Measurements from ENCODE around the gene MYEF2.

Gene MYEF2

DNA sequence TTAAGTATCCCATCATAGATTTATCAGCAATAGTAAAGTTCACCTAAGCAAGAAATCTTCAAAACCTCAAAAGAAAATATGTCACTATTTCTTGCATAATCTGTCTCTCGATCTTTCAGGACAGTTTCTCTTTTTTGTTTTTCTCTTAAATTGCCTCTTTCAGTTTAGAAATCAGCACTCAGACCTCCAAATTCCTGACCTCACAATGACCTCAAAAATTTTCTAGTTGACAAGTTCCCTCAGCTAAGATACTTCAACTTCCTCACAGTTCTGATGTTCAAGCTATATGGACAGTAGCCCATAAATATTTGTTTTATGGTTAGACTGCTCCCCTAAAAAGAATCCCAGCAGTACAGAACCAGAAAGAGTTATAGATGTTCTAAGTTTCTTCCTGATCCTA is 33.2 kb downstream of the MYEF2 start:
- no peak for DNase-seq (ENCODE audit: low spot score)

DNA sequence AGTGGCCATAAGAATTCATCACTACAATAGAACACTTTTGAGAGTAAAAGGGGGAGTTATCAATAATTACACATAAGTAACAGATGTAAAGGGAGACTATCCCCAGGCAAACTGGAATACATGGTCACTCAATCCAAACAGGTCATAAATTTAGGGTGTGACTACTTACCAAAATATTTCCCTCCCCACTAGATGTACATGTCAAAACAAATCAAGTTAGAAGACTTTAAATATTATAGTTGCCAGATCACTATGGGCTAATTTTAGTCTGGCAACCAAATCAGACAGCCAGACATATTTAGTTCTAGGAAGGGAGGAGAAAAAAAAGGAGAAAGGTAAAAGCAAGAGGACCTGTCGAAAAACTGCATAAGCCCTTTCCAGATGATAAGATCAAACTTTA is 34.2 kb downstream of the MYEF2 start:
- no peak for DNase-seq (ENCODE audit: low spot score)

DNA sequence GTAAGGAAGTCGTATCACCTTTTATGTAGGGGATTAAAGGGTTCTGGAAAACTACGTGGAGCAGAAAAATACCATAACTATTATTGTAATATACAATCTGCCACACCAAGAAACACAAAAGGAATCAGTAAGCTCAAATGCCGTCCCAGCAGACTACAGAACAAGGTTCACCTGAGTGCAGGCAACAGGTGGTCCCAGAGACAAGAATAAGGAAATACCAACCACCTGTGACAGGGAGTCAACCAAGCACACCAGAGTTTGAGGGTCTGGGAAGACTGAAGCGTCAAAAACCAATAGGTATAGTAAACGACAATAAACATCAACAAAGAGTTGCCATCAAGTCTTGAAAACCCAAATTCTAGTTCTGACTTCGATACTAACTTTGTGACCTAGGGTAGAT is 45.2 kb downstream of the MYEF2 start:
- DNase-seq (ENCODE audit: low spot score), result no peak

DNA sequence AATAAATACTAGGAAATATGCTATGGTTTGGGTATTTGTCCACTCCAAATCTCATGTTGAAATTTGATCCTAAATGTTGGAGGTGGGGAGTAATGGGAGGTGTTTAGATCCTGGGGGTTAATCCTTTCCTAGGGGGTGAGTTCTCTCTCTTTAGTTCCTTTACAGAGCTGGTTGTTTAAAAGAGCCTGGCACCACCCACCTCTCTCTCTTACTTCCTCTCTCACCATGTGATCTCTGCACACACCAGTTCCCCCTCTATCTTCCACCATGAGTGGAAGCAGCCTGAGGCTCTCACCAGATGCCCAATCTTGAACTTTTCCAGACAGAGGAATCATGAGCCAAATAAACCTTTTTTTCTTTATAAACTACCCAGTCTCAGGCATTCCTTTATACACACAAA is 46.8 kb downstream of the MYEF2 start:
- DNase-seq (ENCODE audit: low spot score), result no peak

DNA sequence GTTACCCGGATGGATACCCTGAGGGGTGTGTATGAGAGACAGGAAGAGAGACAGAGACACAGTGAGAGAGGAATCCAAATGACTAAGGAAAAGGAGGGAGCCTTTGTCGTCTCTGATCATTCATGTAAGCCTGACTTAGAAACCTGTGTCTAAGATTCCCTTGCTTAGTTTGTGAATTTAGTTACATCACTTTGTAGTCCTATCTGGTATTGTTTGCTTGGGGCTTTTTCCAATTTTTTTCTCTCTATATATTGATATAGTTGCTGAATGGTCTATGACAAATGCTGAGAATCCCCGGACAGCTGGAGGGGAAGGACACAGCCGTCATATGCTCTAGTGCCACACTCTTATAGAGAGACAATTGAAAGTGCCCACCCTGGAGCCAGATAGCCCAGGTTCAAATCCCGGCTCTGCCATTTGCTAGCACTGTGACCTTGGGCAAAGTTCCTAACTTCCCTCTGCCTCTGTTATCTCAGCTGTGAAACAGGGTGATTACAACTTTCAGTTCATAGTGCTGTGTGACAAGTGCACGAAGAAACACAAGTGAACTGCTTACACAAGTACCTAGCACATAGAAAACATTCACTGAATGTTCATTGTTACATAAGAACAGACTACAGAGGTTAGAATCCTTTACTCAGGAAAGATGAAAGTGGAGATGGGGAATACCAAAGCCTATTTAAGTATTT is 51.3 kb downstream of the MYEF2 start:
- no peak for DNase-seq (ENCODE audit: low spot score)

DNA sequence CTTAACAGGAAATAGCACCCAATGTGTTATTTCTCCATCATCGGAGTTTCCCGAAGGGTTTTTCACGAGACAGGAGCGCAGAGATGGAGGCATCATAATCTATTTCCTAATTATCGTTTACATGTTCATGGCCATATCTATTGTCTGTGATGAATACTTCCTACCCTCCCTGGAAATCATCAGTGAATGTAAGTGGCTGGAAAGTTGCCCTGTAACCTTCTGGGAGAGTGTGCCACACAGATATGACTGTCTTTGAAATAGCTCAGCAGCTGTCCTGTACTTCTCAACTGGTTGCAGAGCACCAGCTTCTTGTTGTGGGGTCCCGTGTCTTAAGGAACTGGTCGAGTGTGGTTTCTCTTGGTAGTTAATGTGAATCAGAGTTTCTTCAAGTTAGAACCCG is 56.2 kb downstream of the MYEF2 start:
- DNase-seq (ENCODE audit: low spot score), result no peak

DNA sequence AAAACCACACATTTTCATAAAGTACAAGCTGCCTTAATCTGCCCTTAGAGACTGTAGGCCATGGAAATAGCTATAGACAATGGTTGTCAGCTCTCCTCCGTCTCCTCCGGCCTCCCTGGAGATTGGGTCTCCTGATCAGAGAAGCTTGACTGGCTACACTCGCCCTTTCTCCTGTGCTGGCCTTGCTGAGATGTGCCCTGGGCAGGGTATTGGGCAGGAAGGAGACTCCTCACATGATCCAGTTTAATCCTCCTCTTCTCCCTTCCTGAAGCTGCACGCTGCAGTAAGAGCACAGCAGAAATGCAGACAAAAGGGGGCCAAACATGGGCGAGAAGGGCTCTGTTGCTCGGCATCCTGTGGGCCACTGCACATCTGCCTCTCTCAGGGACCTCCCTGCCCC is 57.4 kb downstream of the MYEF2 start, which contains the start of gene SLC24A5:
Gene SLC24A5 (plus strand): TSS at position 246 of the 400 bp plus-strand sequence. CDS start 55 bp downstream, at position 301.
- DNase-seq (ENCODE audit: low spot score), result no peak

DNA sequence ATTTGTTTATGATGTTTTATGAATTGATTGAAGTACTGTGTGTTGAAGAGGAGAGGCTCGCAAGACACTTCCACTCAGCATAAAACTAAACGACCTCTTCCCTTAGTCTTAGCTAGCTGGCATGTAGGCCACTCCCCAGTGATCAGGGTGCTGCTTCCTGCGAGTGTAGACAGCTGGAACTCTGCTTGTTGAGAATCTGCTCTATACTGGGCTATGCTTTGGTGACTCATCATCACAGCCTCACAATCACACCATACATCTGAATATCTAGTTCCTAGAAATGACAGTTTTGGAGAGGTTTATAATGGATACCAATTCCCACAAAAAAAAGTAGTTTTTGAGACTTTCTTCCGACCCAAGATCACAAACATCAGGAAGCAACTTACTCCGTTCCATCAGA is 58.8 kb downstream of the MYEF2 start:
- DNase-seq (ENCODE audit: low spot score), result no peak

DNA sequence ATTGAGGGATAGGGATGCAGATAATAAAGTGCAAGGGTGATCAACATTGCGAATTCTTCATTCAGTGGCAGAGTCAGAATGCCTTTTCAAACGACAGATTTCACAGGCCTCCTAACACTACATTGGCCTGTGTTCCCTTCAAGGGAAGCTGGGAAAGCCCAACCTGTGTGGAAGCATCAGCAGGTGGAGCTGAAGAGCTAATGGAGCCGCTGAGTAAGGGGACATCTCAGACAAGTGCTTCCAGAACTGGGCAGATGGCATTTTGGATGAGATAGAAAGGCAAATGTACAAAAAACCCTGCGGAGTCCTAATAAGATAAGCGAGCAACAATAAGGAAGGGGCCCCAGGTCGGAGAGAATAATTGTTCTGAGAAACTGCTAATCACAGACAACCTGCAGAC is 65.9 kb downstream of the MYEF2 start:
- no peak for DNase-seq (ENCODE audit: low spot score)

DNA sequence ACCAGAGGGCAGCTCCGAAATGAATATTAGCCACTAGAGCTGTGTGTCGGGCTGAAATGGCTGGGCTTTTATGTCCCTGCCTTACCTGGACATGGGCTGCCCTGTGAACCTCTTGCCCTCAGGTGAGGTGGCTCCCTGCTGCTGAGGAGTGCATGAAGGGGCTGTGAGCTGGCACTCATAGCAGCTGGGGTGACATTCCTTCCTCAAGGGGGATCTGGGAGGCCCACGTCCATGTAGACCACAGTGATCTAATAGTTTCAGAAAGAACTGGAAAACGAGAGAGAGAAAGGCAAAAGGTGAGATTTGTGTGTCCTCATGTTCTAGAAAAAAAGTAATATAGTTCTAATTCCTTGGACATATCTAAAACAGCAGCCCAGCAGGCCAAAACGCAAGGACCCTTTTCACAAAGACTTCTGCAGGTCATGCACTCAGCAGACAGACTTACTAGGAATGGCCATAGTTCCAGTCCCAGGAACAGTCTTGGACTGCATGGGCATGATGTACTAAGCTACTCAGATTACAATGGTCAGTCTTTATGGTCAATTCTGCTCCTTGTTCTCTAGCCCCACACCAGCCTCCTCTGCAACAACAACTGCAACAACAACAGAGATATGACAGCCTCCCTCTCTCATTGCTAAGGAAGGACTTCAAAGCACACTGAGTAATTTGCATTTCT is 68.1 kb downstream of the MYEF2 start:
- no peak for DNase-seq (ENCODE audit: low spot score)

DNA sequence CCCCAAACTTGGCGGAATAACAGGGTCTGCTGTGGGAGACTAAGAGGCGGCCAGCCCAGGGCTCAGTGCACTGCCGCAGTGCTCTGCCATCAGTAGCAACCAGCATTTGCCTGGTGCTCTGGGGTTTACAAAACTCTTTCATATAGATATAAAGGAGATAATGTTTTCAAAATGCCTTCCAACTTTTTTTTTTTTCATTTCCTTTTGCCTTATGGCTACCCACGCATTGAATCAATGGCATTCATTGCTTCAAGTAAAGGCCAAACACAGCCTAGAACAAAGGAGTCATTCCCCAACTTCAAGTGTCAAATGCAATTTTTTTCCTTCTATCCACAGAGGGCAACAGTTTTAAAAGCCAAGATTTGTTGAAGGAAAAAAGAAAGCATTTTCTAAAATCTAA is 68.9 kb downstream of the MYEF2 start:
- no peak for DNase-seq (ENCODE audit: low spot score)

DNA sequence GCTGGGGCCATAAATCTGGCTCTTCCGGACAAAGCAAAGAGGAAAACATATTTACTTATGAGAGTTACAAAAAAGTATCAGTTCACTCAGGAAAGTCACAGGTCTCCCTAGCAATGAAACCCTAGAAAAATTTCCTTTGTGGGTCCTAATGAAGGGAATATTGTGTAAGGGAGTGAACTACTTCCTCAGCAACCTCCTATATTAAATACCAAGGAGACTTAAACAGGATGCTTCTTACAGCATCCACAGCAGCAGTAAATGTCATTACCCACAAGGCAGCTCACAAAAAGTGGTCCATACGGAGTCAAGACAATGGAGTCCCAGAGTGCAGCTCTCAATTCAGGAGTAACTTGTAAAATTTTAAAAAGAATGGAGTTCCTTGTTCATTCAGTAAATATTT is 72.2 kb downstream of the MYEF2 start:
- no peak for DNase-seq (ENCODE audit: low spot score)

DNA sequence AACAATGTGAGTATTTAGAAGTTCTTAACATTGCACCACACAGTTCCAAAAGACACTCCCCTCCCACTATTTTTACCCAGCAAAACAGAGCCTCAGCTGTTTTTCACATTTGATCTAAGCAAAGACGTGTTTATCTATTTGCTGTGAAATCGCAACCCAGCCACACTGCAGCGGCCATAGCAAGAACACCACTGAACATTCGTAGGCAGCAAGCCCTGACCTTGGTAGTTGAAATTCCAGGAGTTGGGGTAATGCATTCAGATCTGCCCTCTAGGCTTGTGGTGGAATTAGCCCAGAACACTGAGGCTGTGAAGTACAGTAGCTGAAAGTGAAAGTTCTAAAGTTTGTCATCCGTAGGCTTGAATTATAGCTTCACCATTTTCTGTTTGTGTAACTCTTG is 74.4 kb downstream of the MYEF2 start:
- DNase-seq (ENCODE audit: low spot score), result no peak

DNA sequence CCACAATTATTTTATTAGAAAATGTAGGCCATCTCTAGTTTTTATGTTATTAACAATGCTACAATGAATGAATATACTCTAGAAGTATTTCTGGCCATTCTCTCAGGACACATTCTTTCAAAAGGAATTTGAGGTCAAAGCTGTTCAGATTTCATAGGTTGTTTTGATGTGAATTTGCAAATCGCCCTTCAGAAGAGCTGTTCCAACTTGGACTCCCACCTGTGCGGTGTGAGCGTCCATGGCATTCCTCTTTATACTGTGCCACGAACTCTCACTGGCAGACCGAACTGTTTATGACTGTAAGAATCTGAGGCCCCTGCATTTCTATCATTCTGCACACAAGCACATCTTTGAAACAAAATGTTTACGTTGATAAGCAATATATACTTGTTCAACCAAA is 75.9 kb downstream of the MYEF2 start:
- no peak for DNase-seq (ENCODE audit: low spot score)

DNA sequence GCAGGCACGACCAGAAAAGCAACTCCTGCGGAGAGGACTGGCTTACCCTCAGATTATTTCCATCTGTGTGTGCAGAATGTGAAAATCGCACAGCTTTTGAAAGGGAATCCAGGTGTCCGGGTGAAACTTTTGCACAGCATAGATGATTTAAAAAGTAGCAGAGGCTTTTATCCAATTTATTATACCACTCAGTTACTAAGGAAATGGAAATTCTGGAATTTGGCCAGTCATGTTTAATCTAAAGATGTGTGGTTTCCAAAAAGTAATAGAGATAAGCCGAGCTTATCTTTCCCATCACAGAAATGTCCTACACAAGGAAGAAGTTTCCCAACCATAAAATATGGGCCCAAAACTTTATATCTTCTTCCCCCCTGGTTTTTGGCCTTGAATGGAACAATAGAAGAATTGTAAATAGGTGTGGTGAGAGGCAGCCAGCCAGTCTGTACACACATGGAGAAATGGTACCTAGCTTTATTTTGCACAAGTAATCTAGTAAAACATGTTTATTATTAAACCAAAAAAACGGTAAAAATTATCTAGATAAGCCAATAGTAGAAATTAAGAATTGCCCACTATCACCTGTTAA is 76.6 kb downstream of the MYEF2 start:
- DNase-seq (ENCODE audit: low spot score), result no peak

DNA sequence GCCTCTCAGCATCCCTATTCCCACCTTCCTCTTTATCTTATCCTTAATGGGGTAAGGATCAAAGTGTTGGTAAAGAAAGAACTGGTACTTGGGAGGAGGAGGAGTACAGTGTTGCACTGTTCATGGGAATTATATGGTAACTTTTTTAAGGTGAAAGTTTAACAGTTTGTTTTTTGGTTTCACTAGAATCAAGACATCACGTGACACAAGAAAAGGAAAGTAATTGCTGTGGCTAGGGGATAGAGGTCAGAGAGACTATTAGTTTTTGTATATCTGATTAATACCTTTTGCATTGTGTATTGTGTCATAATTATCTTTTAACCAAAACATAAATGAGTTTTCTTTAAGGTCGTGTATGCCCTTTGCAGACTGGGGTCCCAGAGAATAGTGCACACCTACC is 80.8 kb downstream of the MYEF2 start:
- no peak for DNase-seq (ENCODE audit: low spot score)

DNA sequence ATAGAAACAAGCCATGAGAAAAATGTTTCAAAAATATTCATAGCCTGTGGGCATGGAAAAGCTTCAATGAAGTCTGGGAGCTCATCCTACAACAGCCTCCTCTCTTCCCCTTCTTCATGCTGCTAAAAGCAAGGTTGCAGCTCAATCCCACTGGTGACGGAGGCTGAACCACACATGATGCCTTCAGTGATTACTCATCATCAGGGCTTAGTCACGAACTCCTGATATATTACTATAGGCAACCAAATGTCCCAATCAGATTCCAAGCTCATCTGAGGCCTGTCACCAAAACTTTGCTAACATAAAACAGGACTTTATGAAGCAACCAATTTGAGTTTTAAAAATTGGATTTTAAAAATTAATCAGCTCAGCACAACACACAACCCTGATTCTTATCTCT is 81.3 kb downstream of the MYEF2 start:
- DNase-seq (ENCODE audit: low spot score), result peak; percentile 87

DNA sequence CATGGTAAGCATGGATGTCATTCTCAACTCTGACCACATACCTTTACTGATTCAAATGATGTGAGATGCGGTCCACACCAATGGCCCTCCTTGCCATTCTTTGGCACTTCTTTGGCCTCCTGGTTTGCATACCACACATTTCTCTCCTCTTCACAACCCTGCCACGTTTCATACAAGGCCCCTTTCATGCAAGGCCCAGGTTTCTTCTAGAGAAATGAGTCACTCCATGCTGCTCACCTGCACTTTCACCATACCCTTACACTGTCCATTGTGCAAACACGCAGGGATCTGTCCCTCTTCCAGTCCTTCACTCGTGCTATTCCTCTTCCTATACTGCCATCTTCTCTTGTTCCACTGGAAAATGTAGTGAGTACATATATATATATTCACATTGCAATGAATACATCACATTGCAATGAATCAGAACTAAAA is 81.7 kb downstream of the MYEF2 start:
- DNase-seq (ENCODE audit: low spot score), result no peak

DNA sequence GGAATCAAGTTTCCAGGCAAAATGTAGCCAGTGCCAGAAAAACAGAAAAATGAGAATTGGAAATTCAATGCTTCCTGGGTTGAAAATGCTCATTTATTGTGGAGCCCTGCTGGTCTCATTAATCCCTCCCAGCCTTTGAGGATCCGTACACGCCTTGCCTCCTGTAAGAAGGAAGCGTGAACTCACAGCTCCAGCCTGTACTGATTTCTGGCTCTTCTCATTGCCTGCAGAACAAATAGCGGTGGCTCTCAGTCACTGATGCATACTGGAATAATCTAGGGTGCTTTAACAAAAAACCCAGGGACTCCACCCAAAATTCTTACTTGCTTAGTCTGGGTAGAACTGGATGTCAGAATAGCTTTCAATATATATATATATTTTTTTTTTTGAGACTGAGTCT is 86.6 kb downstream of the MYEF2 start:
- DNase-seq (ENCODE audit: low spot score), result no peak

DNA sequence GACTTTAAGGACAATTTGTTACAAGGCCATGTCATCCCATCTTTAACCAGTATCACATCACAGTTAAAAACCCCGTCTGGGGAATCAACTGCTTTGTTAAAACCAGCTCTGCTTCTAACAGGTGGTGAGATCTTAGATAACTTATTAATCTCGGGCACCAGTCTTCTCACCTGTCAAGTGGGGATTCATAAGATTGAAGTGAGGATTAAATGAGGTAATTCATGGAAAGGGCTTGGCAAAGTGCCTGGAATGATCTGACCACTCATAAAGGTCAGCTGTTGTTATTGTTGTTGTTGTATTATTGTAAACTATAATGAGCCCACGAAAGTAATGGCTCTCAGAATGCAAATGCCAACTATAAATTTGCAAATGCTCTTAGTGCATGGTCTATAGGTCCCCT is 87.4 kb downstream of the MYEF2 start:
- no peak for DNase-seq (ENCODE audit: low spot score)

DNA sequence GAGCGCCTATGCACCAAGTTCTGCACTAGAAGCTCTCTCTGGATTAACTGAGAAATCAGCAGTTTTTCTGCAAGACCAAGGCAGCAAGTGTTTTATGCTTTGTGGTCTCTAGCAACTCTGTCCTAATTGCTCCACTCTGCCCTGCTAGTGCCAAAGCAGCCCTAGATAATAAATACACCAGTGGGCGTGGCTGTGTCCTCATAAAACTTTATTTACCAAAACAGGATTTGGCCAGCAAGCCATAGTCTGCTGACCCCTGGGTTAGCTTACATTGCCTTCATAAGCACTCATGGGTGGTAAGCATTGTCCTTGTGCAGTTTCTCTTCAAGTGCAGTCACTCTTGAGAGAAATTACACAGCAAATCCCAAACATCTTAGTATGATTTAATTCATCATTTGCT is 88.0 kb downstream of the MYEF2 start:
- no peak for DNase-seq (ENCODE audit: low spot score)

DNA sequence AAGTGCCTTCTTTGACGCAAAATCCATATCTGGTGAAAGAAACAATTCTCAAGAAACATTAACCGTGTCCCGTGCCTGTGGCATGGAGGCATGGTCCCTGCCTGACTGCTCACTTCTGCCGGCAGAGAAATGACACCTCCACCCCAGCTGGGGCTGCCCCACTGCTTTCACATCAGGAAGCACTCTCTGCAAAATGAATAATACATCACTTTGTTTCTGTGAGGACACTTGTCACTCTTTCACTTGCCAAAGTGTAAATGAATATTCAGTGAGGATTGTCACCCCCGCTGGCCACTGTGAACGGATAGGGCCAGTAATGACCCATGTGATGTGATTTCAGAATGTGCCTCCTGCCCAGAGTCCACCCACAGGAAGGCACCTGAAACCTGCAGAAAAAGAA is 88.4 kb downstream of the MYEF2 start:
- no peak for DNase-seq (ENCODE audit: low spot score)

DNA sequence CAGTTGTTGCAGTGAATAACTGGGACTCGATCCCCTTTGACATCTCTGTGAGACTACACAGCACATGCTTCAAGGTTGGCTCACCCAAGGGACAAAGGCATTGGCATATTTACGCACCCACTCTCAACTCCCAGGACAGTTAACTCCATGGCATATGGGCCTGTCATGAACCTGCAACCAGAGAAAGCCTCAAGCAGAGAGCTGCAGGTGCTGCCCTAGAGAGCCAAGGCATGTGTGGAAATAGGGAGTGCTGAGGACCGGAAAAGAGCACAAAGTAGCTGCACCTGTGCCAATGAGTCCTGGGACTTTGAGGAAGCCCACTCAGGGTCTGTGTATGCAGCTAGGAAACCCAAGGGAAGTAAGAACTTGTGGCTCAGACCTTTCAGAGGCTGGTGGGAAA is 90.3 kb downstream of the MYEF2 start:
- no peak for DNase-seq (ENCODE audit: low spot score)

DNA sequence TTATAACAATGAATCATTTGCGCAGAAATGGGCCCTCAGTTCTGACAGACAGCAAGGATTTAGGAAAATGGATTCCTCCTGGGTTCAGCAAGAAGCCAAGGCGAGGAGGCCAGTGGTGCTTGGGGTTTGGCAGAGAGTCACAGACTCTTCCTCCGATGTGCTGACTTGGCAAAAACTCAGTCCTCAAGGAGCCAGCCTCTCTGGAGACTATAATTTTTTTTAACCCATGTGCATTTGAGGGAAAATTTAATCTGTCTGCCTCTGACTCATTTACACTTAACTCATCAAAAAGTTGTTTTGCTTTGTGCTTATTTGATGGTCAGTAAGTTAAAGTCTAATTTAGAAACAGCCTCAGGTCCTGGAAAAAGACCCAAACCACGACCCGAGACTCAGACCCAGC is 91.5 kb downstream of the MYEF2 start:
- DNase-seq (ENCODE audit: low spot score), result peak; percentile 62
